ENCODE data around the gene SLCO3A1.

DNA sequence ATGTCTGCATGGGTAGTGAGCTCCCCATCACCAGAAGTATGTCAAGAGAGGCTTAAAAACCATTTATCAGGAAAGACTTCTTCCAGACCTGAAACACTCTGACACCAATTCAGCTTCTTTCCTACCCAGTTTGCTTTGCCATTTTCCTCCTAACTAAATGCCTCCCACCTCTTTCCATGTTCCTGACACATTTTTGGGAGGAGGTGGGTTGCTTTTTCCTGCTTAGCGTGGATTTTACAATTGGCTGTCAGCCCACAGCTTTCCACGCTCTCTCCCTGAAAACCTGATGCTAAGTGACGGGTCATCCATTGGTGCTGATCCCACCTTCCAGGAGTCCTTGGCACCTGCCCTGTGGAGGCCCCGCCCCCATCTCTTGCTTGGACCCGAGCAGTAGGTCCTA, 275.3 kb downstream of the SLCO3A1 start:
- TF ChIP-seq, protein P1, sequence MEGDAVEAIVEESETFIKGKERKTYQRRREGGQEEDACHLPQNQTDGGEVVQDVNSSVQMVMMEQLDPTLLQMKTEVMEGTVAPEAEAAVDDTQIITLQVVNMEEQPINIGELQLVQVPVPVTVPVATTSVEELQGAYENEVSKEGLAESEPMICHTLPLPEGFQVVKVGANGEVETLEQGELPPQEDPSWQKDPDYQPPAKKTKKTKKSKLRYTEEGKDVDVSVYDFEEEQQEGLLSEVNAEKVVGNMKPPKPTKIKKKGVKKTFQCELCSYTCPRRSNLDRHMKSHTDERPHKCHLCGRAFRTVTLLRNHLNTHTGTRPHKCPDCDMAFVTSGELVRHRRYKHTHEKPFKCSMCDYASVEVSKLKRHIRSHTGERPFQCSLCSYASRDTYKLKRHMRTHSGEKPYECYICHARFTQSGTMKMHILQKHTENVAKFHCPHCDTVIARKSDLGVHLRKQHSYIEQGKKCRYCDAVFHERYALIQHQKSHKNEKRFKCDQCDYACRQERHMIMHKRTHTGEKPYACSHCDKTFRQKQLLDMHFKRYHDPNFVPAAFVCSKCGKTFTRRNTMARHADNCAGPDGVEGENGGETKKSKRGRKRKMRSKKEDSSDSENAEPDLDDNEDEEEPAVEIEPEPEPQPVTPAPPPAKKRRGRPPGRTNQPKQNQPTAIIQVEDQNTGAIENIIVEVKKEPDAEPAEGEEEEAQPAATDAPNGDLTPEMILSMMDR (IDR thresholded peaks at IDR 0.05), result no peak
- TF ChIP-seq POLR2A (IDR thresholded peaks at IDR 0.05), result no peak
